H1 (cell line): ENCODE measurements around the gene BCAS3. TPM values are rescaled to one million over a fixed set of nuclear protein-coding genes. Genes with fewer than 3 reads are reported as not detected.

ENCODE experiments used
- CTCF ChIA-PET: fragments of 300-600 bp; sonication (Branson Sonifier 250); formaldehyde crosslinking; loops from one replicate; lab custom pipeline; 2021; ENCODE audit not compliant: partially characterized antibody; lab: Charles Lee
- POLR2A ChIA-PET: fragments of 300-600 bp; sonication (Branson Sonifier 250); formaldehyde crosslinking; loops from one replicate; lab custom pipeline; 2021; ENCODE audit warnings: inconsistent platforms; ENCODE audit not compliant: partially characterized antibody; lab: Charles Lee
- DNase-seq, 2 experiments: peaks; one replicate each; pipeline versions ENCODE4 v3.0.0 to v3.0.0-alpha.2; 2010 to 2022; ENCODE audit warnings: low spot score in 2 of 2, low read depth in 1 of 2, mixed read lengths in 1 of 2
- FAIRE-seq: peaks from 2 replicates; lab custom pipeline; 2011; peaks lifted over from hg19 to GRCh38; lab: Jason Lieb, UNC
- H2AFZ ChIP-seq: 2 replicates; pipeline ENCODE4 v1.8.1; 2012; ENCODE audit warnings: low read length, inconsistent platforms
- H2AK5ac ChIP-seq: 2 replicates; pipeline ENCODE4 v1.6.1; 2013; ENCODE audit warnings: low read depth, low read length
- H2BK120ac ChIP-seq: replicated peaks from 2 replicates; pipeline ENCODE3; 2013; ENCODE audit warnings: low read depth, low read length, inconsistent platforms
- H2BK12ac ChIP-seq: 2 replicates; pipeline ENCODE4 v1.6.1; 2013; ENCODE audit warnings: low read depth, low read length
- H2BK15ac ChIP-seq: 2 replicates; pipeline ENCODE4 v1.6.1; 2013; ENCODE audit warnings: low read length
- H2BK20ac ChIP-seq: 2 replicates; pipeline ENCODE4 v1.6.1; 2013; ENCODE audit warnings: low read length
- H2BK5ac ChIP-seq: 2 replicates; pipeline ENCODE4 v1.6.1; 2013; ENCODE audit warnings: low read depth, low read length
- H3K14ac ChIP-seq: 2 replicates; pipeline ENCODE4 v1.6.1; 2013; ENCODE audit warnings: inconsistent platforms; ENCODE audit not compliant: insufficient read length
- H3K18ac ChIP-seq: 2 replicates; pipeline ENCODE4 v1.6.1; 2013; ENCODE audit warnings: low read length; ENCODE audit errors: extremely low read depth
- H3K23ac ChIP-seq: 2 replicates; pipeline ENCODE4 v1.6.1; 2013; ENCODE audit warnings: inconsistent platforms; ENCODE audit not compliant: insufficient read length
- H3K23me2 ChIP-seq: 2 replicates; pipeline ENCODE4 v1.6.1; 2013; ENCODE audit warnings: low read depth, low read length
- H3K27ac ChIP-seq: 2 replicates; pipeline ENCODE4 v1.6.1; 2011; ENCODE audit warnings: low read depth, low read length, inconsistent platforms
- H3K27me3 ChIP-seq, 4 experiments: replicated peaks in 1 of 4; 1 replicate in 1 of 4; 2 replicates in 3 of 4; pipeline versions ENCODE4 v1.6.1 to v1.8.1; 2011 to 2013; ENCODE audit warnings: low read length in 3 of 4, mild to moderate bottlenecking in 3 of 4, inconsistent platforms in 2 of 4, mixed read lengths in 2 of 4, moderate library complexity in 1 of 4; ENCODE audit not compliant: control insufficient read depth in 3 of 4, insufficient read depth in 3 of 4; ENCODE audit errors: extremely low read depth in 1 of 4
- H3K36me3 ChIP-seq, 4 experiments: 2 replicates each; pipeline versions ENCODE4 v1.6.1 to v1.8.1; 2011 to 2013; ENCODE audit warnings: mild to moderate bottlenecking in 4 of 4, low read length in 3 of 4, moderate library complexity in 2 of 4, control low read depth in 1 of 4, inconsistent platforms in 1 of 4; ENCODE audit not compliant: insufficient read depth in 4 of 4, control insufficient read depth in 2 of 4
- H3K4ac ChIP-seq: replicated peaks from 2 replicates; pipeline ENCODE3; 2013; ENCODE audit warnings: low read length, low read depth, mixed read lengths, inconsistent platforms; ENCODE audit not compliant: insufficient read length
- H3K4me1 ChIP-seq, 4 experiments: replicated peaks in 1 of 4; 1 replicate in 1 of 4; 2 replicates in 3 of 4; pipeline versions ENCODE4 v1.6.1 to v1.8.1; 2011 to 2013; ENCODE audit warnings: low read length in 3 of 4, inconsistent platforms in 2 of 4, mixed read lengths in 1 of 4; ENCODE audit not compliant: insufficient read depth in 4 of 4, control insufficient read depth in 3 of 4
- H3K4me2 ChIP-seq, 2 experiments: 2 replicates each; pipeline versions ENCODE4 v1.6.1 to v1.8.1; 2011 to 2013; ENCODE audit warnings: low read depth in 2 of 2, low read length in 2 of 2, control low read depth in 1 of 2, inconsistent platforms in 1 of 2, mild to moderate bottlenecking in 1 of 2; ENCODE audit not compliant: insufficient read depth in 1 of 2
- H3K4me3 ChIP-seq, 4 experiments: fragments of 200-600, 300-600 bp in 1 of 4; sonication (generic), shearing (Covaris generic), sonication (Bioruptor Twin) in 1 of 4; 2 replicates each; pipeline versions ENCODE4 v1.5.1 to v1.8.1; 2011 to 2016; ENCODE audit warnings: low read length in 4 of 4, low read depth in 3 of 4, control low read depth in 2 of 4, inconsistent platforms in 2 of 4, mild to moderate bottlenecking in 2 of 4, mixed read lengths in 1 of 4, moderate library complexity in 1 of 4; ENCODE audit not compliant: insufficient read depth in 2 of 4; ENCODE audit errors: extremely low read depth in 1 of 4
- H3K56ac ChIP-seq: replicated peaks from 2 replicates; pipeline ENCODE3; 2013; ENCODE audit warnings: low read depth, mild to moderate bottlenecking, mixed read lengths, low read length, inconsistent platforms; ENCODE audit not compliant: insufficient read length
- H3K79me1 ChIP-seq: 2 replicates; pipeline ENCODE4 v1.6.1; 2013; ENCODE audit warnings: low read depth, low read length, control low read depth
- H3K79me2 ChIP-seq, 2 experiments: 2 replicates each; pipeline versions ENCODE4 v1.6.1 to v1.8.1; 2012 to 2013; ENCODE audit warnings: low read length in 2 of 2, mild to moderate bottlenecking in 2 of 2, inconsistent platforms in 1 of 2; ENCODE audit not compliant: insufficient read depth in 2 of 2, control insufficient read depth in 1 of 2
- H3K9ac ChIP-seq, 4 experiments: replicated peaks in 1 of 4; 1 replicate in 1 of 4; 2 replicates in 3 of 4; pipeline versions ENCODE4 v1.6.1 to v1.8.1; 2011 to 2013; ENCODE audit warnings: low read depth in 3 of 4, low read length in 3 of 4, control low read depth in 2 of 4, mild to moderate bottlenecking in 2 of 4, moderate library complexity in 2 of 4, inconsistent platforms in 1 of 4; ENCODE audit errors: extremely low read depth in 1 of 4
- H3K9me3 ChIP-seq, 2 experiments: 2 replicates each; pipeline versions ENCODE4 v1.6.1 to v1.8.1; 2012 to 2013; ENCODE audit warnings: mild to moderate bottlenecking in 2 of 2, moderate library complexity in 2 of 2, control low read depth in 1 of 2, inconsistent platforms in 1 of 2, low read depth in 1 of 2, low read length in 1 of 2, mixed read lengths in 1 of 2; ENCODE audit not compliant: insufficient read depth in 2 of 2
- H4K20me1 ChIP-seq, 2 experiments: replicated peaks in 1 of 2; 2 replicates each; pipeline versions ENCODE3 to v1.8.1; 2011 to 2013; ENCODE audit warnings: inconsistent platforms in 2 of 2, low read length in 2 of 2, mild to moderate bottlenecking in 1 of 2; ENCODE audit not compliant: insufficient read depth in 2 of 2, control insufficient read depth in 1 of 2
- H4K5ac ChIP-seq: 2 replicates; pipeline ENCODE4 v1.6.1; 2013; ENCODE audit warnings: low read length, low read depth, mixed read lengths, inconsistent platforms; ENCODE audit not compliant: insufficient read length
- H4K8ac ChIP-seq: 2 replicates; pipeline ENCODE4 v1.8.0; 2013; ENCODE audit warnings: mild to moderate bottlenecking, moderate library complexity, low read length, inconsistent platforms; ENCODE audit not compliant: insufficient read depth; ENCODE audit errors: extremely low read depth
- H4K91ac ChIP-seq: replicated peaks from 2 replicates; pipeline ENCODE3; 2013; ENCODE audit warnings: low read length, mixed read lengths, inconsistent platforms; ENCODE audit not compliant: insufficient read length
- ASH2L ChIP-seq: fragments of 200-600, 300-600 bp; sonication (generic); IDR thresholded peaks from one replicate; pipeline ENCODE4 v1.7.1; 2017; ENCODE audit warnings: low read length
- BACH1 ChIP-seq: IDR thresholded peaks from 2 replicates; pipeline ENCODE4 v1.6.1; 2012; ENCODE audit warnings: low read length, improper control_type of control experiment
- BRCA1 ChIP-seq: IDR thresholded peaks from 2 replicates; pipeline ENCODE4 v1.6.1; 2012; ENCODE audit warnings: low read depth, low read length, improper control_type of control experiment
- CHD1 ChIP-seq: IDR thresholded peaks from 2 replicates; pipeline ENCODE4 v1.6.1; 2012; ENCODE audit warnings: low read depth, low read length, improper control_type of control experiment
- CHD2 ChIP-seq: IDR thresholded peaks from 2 replicates; pipeline ENCODE4 v1.6.1; 2012; ENCODE audit warnings: low read length, improper control_type of control experiment
- CREB1 ChIP-seq: IDR thresholded peaks from 2 replicates; pipeline ENCODE4 v1.6.1; 2012; ENCODE audit warnings: inconsistent platforms
- HDAC2 ChIP-seq, 2 experiments: fragments of 300-600 bp in 1 of 2; sonication (generic) in 1 of 2; IDR thresholded peaks; 2 replicates each; pipeline ENCODE4 v1.6.1; 2011 to 2012; ENCODE audit warnings: low read depth in 2 of 2, low read length in 2 of 2, mild to moderate bottlenecking in 2 of 2, moderate library complexity in 2 of 2, borderline replicate concordance in 1 of 2, inconsistent platforms in 1 of 2
- MAFK ChIP-seq: IDR thresholded peaks from 2 replicates; pipeline ENCODE4 v1.6.1; 2012; ENCODE audit warnings: low read depth, mild to moderate bottlenecking, improper control_type of control experiment, low read length
- POLR2AphosphoS5 ChIP-seq: IDR thresholded peaks from 2 replicates; pipeline ENCODE4 v1.6.1; 2011; ENCODE audit warnings: low read depth, low read length
- SAP30 ChIP-seq: fragments of 300-600 bp; sonication (generic); IDR thresholded peaks from 2 replicates; pipeline ENCODE4 v1.7.1; 2012; ENCODE audit warnings: low read length, moderate library complexity, mild to moderate bottlenecking, inconsistent platforms; ENCODE audit not compliant: insufficient read depth, insufficient replicate concordance
- SIN3A ChIP-seq, 2 experiments: IDR thresholded peaks in 1 of 2; conservative IDR thresholded peaks in 1 of 2; 2 replicates each; pipeline ENCODE4 v1.6.1; 2011 to 2012; ENCODE audit warnings: low read length in 2 of 2, improper control_type of control experiment in 1 of 2, low read depth in 1 of 2, mild to moderate bottlenecking in 1 of 2
- TBP ChIP-seq: IDR thresholded peaks from 2 replicates; pipeline ENCODE4 v1.6.1; 2011; ENCODE audit warnings: low read depth, low read length, improper control_type of control experiment
- WGBS, 2 experiments: shearing (Covaris generic) in 1 of 2; methylation state at CpG; one replicate each; pipeline versions ENCODE4 v1.1.6 to v1.1.7; 2013 to 2015; ENCODE audit warnings: low lambda C conversion rate in 2 of 2, mixed read lengths in 2 of 2, inconsistent platforms in 1 of 2, low coverage in 1 of 2, missing lambda C conversion rate in 1 of 2; ENCODE audit not compliant: insufficient replicate concordance in 2 of 2, insufficient coverage in 1 of 2, insufficient read length in 1 of 2; ENCODE audit errors: extremely low coverage in 1 of 2, missing lambda C conversion rate in 1 of 2; 5-methylcytosine and 5-hydroxymethylcytosine counted together
- polyA plus RNA-seq, 7 experiments: library from polyadenylated mRNA; depleted of rRNA in 3 of 7; stranded (reverse) in 5 of 7; unstranded in 2 of 7; fragments of >200 nt in 5 of 7; fragments of 200-250 nt in 2 of 7; gene quantifications; 1 replicate in 5 of 7; 2 replicates in 1 of 7; 4 replicates in 1 of 7; pipeline versions ENCODE4 v1.2.1 to v1.2.3, GENCODE V29; 2011 to 2013; ENCODE audit warnings: missing spikeins in 2 of 7, mixed read lengths in 2 of 7
- total RNA-seq: library from RNA; stranded (reverse); fragmentation: NEBNext Ultra II Directional; extraction: Animal tissue kit (Norgen Biotek cat#: 25700); gene quantifications from 2 replicates; pipeline ENCODE4 v1.2.1, GENCODE V29; 2021

The BCAS3 gene
- total and polyA plus RNA-seq, 2 of the 8 experiments (the other 6 are each of a cell fraction or from before 2014, with no cell fraction given): 9.9 to 13.3 TPM

DNA sequence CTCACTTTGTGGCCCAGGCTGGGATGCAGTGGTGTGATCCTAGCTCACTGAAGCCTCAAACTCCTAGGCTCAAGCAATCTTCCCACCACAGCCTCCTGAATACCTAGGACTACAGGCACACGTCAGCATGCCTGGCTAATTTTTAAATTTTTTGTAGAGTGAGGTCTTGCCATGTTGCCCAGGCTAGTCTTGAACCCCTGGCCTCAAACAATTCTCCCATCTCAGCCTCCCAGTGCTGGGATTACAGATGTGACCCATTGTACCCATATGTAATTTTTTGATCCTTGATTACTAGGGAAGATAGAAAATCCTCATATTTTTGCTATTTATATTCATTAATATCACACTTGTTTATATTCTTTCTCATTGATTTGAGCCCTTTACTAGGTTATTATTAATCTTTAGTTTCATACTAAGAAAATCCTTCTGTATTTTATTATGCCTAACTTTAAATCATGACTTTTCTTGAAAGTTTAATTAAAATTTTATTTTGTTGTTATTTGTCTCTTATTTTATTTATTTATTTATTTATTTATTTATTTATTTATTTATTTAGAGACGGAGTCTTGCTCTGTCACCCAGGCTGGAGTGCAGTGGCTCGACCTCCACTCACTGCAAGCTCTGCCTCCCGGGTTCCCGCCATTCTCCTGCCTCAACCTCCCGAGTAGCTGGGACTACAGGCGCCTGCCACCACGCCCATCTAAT is 75.4 kb downstream of the BCAS3 start:
- H3K23ac ChIP-seq: no peak overlapping the region

More for the DNA sequence above, 75.4 kb downstream of the BCAS3 start:
- Histone ChIP-seq H3K4me1 (peaks cover 0 to 3% (median 2%) of the 10 kb centered on the region in 4 experiments; a peak in 3 of 7 replicates), H2BK12ac (no peak overlapping the region), H2AFZ (no peak overlapping the region), H3K4me3 (no peak overlapping the region), H3K36me3 (no peaks in the 10 kb centered on the region), H3K56ac (no peak overlapping the region), H4K91ac (no peak overlapping the region), H2BK5ac (no peak overlapping the region), H3K79me2 (no peaks in the 10 kb centered on the region), H3K9ac (no peak overlapping the region), H4K20me1 (no peaks in the 10 kb centered on the region), H3K27ac (no peak overlapping the region), H3K18ac (no peak overlapping the region), H3K27me3 (no peaks in the 10 kb centered on the region), H2AK5ac (no peak overlapping the region), H2BK20ac (no peak overlapping the region), H4K8ac (no peak overlapping the region), H3K4ac (no peak overlapping the region), H3K79me1 (no peaks in the 10 kb centered on the region), H3K14ac (no peak overlapping the region), H2BK15ac (no peak overlapping the region), H3K4me2 (no peak overlapping the region), H3K9me3 (peaks cover 4% of the 10 kb centered on the region in 2 experiments; a peak in 1 of 4 replicates), H2BK120ac (no peak overlapping the region), H4K5ac (no peak overlapping the region), H3K23me2 (no peaks in the 10 kb centered on the region)
- DNase-seq (no peak), FAIRE-seq (no peak)
- TF ChIP-seq CHD1 (no peak), MAFK (no peak), ASH2L (no peak), POLR2AphosphoS5 (no peak), SIN3A (conservative IDR thresholded peaks at IDR 0.05 in 1 of 2, IDR thresholded peaks at IDR 0.05 in 1 of 2; ENCODE audit: low read depth in 1 of 2, low read length in 2 of 2) (no peak), HDAC2 (IDR thresholded peaks at IDR 0.05; ENCODE audit: borderline replicate concordance in 1 of 2, low read depth in 2 of 2, low read length in 2 of 2) (no peak), TBP (no peak), BACH1 (no peak), CREB1 (no peak), SAP30 (no peak), CHD2 (no peak), BRCA1 (no peak)
- ChIA-PET CTCF (no interaction called here), POLR2A (no interaction called here)
- WGBS, 2 experiments: 95% methylated on average over 8 of the region's 8 CpGs; no CpG with 5 or more reads in 1 of the 2 experiments
